MM.1S (cell line): ENCODE data around the gene PPM1E.
"Not testable (repeated sequence)": the region's sequence is repeated elsewhere in the genome, so short reads cannot be mapped to it uniquely, and the experiment has no call there.

Source experiments
- CTCF ChIP-seq: fragments of 300-600 bp; sonication (generic); IDR thresholded peaks from 2 replicates; pipeline ENCODE4 v1.5.1; 2016; ENCODE audit warnings: antibody characterized with exemption, low read length, mixed read lengths
- EZH2 ChIP-seq: fragments of 300-600 bp; sonication (generic); optimal IDR thresholded peaks from 2 replicates; pipeline ENCODE3; 2017; ENCODE audit warnings: low read depth, mild to moderate bottlenecking, antibody characterized with exemption, low read length, mixed read lengths

GRCh38 chr17:58850106-58850505 lies 94.5 kb downstream of the PPM1E start:
- TF ChIP-seq CTCF, EZH2: not testable (repeated sequence)
